Measurements from ENCODE around the gene SF3B5. TPM values are rescaled to one million over a fixed set of nuclear protein-coding genes. Genes with fewer than 3 reads are reported as not detected.

The SF3B5 gene
- total and polyA plus RNA-seq, 2 of the 8 experiments (the other 6 are each of a cell fraction or from before 2014, with no cell fraction given) = 195 to 588 TPM

- Histone ChIP-seq H2BK120ac (replicated peaks; ENCODE audit: low read depth, low read length) (no peak overlapping the region), H3K14ac (ENCODE audit: insufficient read length) (no peak overlapping the region), H3K36me3 (ENCODE audit: control insufficient read depth in 2 of 4, insufficient read depth in 4 of 4, low read length in 3 of 4) (no peaks in the 10 kb centered on the region), H3K18ac (ENCODE audit: extremely low read depth, low read length) (no peak overlapping the region), H3K9me3 (ENCODE audit: insufficient read depth in 2 of 2, low read depth in 1 of 2, low read length in 1 of 2) (no peaks in the 10 kb centered on the region), H2AK5ac (ENCODE audit: low read depth, low read length) (no peak overlapping the region), H3K23ac (ENCODE audit: insufficient read length) (no peak overlapping the region), H3K4me2 (ENCODE audit: insufficient read depth in 1 of 2, low read depth in 2 of 2, low read length in 2 of 2) (no peak overlapping the region), H4K20me1 (replicated peaks in 1 of 2; ENCODE audit: control insufficient read depth in 1 of 2, insufficient read depth in 2 of 2, low read length in 2 of 2) (no peaks in the 10 kb centered on the region), H3K4ac (replicated peaks; ENCODE audit: insufficient read length, low read depth, low read length) (no peak overlapping the region), H2BK12ac (ENCODE audit: low read depth, low read length) (no peak overlapping the region), H2BK5ac (ENCODE audit: low read depth, low read length) (no peak overlapping the region), H3K27me3 (replicated peaks in 1 of 4; ENCODE audit: control insufficient read depth in 3 of 4, extremely low read depth in 1 of 4, insufficient read depth in 3 of 4, low read length in 3 of 4) (no peaks in the 10 kb centered on the region), H4K91ac (replicated peaks; ENCODE audit: insufficient read length, low read length) (no peak overlapping the region), H2BK15ac (ENCODE audit: low read length) (no peak overlapping the region), H3K56ac (replicated peaks; ENCODE audit: insufficient read length, low read depth, low read length) (no peak overlapping the region), H3K4me1 (replicated peaks in 1 of 4; ENCODE audit: control insufficient read depth in 3 of 4, insufficient read depth in 4 of 4, low read length in 3 of 4) (no peaks in the 10 kb centered on the region), H3K79me1 (ENCODE audit: low read depth, low read length) (no peaks in the 10 kb centered on the region), H3K27ac (ENCODE audit: low read depth, low read length) (no peak overlapping the region), H4K8ac (ENCODE audit: extremely low read depth, insufficient read depth, low read length) (no peak overlapping the region), H2BK20ac (ENCODE audit: low read length) (no peak overlapping the region), H3K4me3 (ENCODE audit: extremely low read depth in 1 of 4, insufficient read depth in 2 of 4, low read depth in 3 of 4, low read length in 4 of 4) (no peak overlapping the region), H3K23me2 (ENCODE audit: low read depth, low read length) (no peaks in the 10 kb centered on the region; the same call in 1 of the 2 replicates), H2AFZ (ENCODE audit: low read length) (no peak overlapping the region), H3K79me2 (ENCODE audit: control insufficient read depth in 1 of 2, insufficient read depth in 2 of 2, low read length in 2 of 2) (no peaks in the 10 kb centered on the region), H3K9ac (replicated peaks in 1 of 4; ENCODE audit: extremely low read depth in 1 of 4, low read depth in 3 of 4, low read length in 3 of 4) (no peak overlapping the region), H4K5ac (ENCODE audit: insufficient read length, low read depth, low read length) (no peak overlapping the region)
- DNase-seq (ENCODE audit: low read depth in 1 of 2, low spot score in 2 of 2) (no peak), FAIRE-seq (no peak)
- TF ChIP-seq KDM5A (IDR thresholded peaks at IDR 0.05; ENCODE audit: low read length) (no peak), JUND (IDR thresholded peaks at IDR 0.05; ENCODE audit: low read length) (no peak)
- CTCF ChIA-PET (ENCODE audit: partially characterized antibody) = interaction anchor here (0.9 to 1.9 kb wide), 7 partner anchors 34 to 431 kb away, joined by 3 to 4 read pairs (median 3); no protein-coding TSS in a partner anchor
- 69% methylated on average over 4 of the region's 4 CpGs; no CpG with 5 or more reads in 1 of the 2 experiments for WGBS, 2 experiments (ENCODE audit: extremely low coverage in 1 of 2, insufficient coverage in 1 of 2, insufficient read length in 1 of 2, insufficient replicate concordance in 2 of 2, low coverage in 1 of 2, low lambda C conversion rate in 2 of 2, missing lambda C conversion rate in 1 of 2)
- POLR2A ChIA-PET (ENCODE audit: partially characterized antibody) = no interaction called here
Observed at GRCh38 chr6:144104488-144104887, 9.1 kb upstream of the SF3B5 start.
